NCI-H1930 (cell line): Measurements from ENCODE around the gene ASB17.
"Not testable (repeated sequence)": the region's sequence is repeated elsewhere in the genome, so short reads cannot be mapped to it uniquely, and the experiment has no call there.

Experiments
- DNase-seq, 2 experiments: peaks; one replicate each; lab custom pipeline; 2025; lab: John Stamatoyannopoulos, UW

Gene ASB17, protein sequence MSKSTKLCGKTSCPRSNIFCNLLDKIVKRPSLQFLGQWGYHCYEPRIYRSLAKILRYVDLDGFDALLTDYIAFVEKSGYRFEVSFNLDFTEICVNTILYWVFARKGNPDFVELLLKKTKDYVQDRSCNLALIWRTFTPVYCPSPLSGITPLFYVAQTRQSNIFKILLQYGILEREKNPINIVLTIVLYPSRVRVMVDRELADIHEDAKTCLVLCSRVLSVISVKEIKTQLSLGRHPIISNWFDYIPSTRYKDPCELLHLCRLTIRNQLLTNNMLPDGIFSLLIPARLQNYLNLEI

GRCh38 chr1:75932304-75932703, at the start of gene ASB17:
Gene ASB17, minus strand, starts transcription at chr1:75932404. Its CDS starts 113 bp downstream, at chr1:75932291.
- DNase-seq: no peak

DNA sequence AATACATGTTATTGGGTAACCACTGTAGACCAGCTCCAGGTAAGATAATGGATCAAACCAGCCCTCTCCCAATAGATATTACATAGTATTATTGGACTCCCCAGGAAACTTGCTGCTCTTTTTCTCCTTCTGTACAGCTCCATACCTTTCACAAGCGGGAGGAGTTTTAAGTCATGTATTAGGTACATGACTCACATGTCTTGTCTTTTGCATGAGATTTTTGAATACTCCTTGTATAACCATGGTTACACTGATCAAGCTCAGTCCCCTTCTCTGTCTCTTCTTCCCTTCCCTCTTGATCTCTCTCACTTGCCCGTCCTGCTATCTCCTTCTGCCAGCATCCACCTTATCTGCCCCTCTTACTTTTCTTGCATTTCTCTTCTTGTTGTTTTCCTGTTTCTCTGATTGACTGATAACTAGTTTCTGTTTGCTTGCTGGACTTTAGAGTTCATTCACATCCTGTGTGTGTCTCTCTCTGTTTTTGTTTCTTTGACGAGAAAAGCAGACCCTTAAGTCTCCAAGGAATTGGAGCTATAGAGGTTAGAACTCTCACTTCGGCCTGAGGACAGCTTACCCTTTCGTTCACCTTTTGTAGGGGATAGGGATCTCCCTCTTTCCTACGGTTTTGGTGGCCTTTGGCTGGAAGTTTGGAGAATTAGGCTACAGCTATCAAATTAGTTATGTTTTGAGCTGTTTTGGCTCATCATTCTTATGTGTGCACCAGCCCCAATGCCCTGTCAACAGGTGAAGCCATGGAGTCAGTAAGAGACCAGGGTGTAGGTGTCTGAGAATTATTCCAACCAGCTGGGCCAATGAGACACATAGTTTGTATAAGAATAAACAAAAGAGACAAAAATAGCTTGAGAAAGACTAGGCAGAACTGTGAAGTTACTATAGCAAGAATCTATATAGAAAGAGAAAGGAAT, 49.0 kb upstream of the ASB17 start:
- no peak for DNase-seq

- DNase-seq: no peak
Observed at GRCh38 chr1:75970631-75971030, 38.4 kb upstream of the ASB17 start.

- no peak for DNase-seq
Observed at GRCh38 chr1:75969550-75969949, 37.3 kb upstream of the ASB17 start.

- DNase-seq: no peak
Observed at GRCh38 chr1:75967719-75968118, 35.5 kb upstream of the ASB17 start.

DNA sequence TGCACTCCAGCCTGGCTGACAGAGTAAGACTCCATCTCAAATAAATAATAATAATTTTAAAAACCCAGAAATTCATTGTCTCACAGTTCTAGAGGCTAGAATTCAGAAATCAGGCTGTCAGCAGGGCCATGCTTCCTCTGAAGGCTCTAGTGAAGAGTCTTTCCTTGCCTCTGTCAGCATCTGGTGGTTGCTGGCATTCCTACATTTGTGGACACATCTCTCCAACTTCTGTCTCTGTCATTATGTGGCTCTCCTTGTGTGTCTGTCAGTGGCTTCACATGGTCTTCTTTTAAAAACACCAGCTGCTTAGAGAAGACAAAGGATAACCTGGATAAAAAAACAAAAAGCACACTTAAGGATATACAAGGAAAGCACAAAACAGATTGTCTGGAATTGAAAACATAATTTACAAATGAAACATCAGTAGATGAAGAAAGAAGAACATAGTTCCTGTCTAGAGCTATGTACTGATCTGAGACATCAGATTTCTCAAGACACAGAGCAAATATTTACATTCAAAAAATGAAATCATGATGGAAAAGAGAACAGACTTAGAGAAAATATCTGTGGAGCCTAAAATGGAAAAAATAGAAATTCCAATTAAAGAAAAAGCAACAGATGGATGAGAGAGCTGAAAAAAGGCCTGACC, 32.7 kb upstream of the ASB17 start:
- no peak for DNase-seq

- not testable (repeated sequence) for DNase-seq
Observed at GRCh38 chr1:75964110-75964759, 32.0 kb upstream of the ASB17 start.

- DNase-seq: no peak
Observed at GRCh38 chr1:75954586-75954985, 22.4 kb upstream of the ASB17 start.

GRCh38 chr1:75953461-75953860, 21.3 kb upstream of the ASB17 start:
- no peak for DNase-seq

- DNase-seq: no peak
Observed at GRCh38 chr1:75952016-75952415, 19.8 kb upstream of the ASB17 start.

DNA sequence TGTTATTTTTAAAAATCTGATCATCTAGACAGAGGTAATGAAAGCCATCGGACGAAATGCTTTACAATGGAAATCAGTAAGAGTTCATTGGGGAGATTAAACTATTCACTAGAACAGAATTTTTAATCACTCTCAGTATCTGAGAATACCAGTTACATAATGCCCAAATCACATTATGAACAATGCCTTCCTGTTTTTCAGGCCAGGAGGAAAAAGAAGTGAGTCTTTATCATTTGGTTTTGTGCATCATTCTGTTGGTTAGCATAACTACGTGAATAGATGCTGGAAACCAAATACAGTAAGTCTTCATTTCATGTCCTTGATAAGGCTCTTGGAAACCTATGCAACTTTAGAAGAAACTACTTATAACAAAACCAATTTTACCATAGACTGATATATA, 18.0 kb upstream of the ASB17 start:
- no peak for DNase-seq

GRCh38 chr1:75943037-75943436, 10.8 kb upstream of the ASB17 start:
- DNase-seq: not testable (repeated sequence)

GRCh38 chr1:75937034-75937433, 4.8 kb upstream of the ASB17 start:
- no peak for DNase-seq

- DNase-seq: no peak
Observed at GRCh38 chr1:75922698-75923097, 9.5 kb downstream of the ASB17 start.

DNA sequence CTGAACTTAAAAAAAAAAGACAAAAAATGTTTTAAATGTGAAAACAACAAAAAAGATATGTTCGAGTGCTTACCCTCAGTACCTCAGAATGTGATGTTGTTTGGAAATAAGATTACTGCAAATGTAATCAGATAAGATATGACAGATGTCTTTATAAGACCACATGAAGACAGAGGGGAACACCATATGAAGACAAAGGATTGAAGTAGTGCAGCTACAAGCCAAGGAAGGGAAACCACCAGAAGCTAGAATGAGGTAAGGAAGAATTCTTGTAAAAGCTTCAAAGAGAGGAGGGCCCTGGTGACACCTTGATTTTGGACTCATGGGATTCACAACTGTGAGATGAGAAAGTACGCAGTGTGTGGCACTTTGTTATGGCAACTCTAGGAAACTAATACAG, 15.4 kb downstream of the ASB17 start:
- DNase-seq: no peak

DNA sequence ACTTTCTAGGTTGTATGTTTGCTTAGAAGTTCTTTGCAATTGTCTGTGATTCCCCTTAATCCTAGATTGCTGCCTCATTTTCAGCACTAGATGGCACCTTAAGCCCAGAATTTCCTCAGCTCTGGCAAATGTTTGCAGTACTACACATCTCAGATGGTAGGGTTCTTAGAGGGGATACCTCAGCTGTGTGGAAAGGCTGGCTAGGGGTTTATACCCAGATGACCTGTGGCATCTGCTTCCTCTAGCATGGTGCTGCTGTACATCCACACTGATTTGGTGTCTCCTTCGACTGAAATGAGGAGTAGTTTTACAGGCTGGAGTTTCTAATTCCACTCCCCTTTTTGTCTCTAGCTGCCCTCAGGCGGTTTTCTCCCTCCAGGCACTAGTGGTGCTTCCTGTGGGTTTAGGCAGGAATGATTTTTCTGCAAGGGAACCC, 23.5 kb downstream of the ASB17 start:
- peak; percentile 1 to 11 for DNase-seq

DNA sequence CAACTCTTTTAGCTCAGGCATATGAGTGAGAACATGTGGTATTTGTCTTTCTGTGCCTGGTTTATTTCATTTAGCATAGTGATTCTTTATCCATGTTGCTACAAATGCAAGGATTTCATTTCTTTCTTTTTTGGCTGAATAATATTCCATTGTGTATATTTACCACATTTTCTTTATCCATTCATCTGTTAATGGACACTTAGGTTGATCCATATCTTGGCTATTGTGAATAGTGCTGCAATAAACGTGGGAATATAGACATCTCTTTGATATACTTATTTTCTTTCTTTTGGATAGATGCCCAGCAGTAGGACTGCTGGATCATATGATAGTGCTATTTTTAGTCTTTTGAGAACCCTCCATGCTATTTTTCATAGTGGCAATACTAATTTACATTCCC, 30.8 kb downstream of the ASB17 start:
- no peak for DNase-seq

DNA sequence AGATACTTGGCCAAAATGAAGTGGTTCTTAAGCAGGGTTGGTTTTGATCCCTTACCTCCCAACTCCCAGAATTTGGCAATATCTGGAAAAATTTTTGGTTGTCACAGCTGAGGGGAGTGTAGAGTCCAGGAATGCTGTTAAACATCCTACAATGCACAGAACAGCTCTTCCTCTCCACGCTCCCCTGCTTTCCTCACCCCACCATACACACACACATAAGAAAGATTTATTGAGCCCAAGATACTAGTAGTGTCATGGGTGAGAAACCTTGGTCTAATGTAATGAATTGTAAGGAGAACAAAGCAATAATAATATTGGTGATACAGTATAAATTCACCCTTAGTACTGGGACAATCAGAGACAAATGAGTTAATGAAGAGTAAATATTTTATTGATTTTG, 47.8 kb downstream of the ASB17 start:
- no peak for DNase-seq

DNA sequence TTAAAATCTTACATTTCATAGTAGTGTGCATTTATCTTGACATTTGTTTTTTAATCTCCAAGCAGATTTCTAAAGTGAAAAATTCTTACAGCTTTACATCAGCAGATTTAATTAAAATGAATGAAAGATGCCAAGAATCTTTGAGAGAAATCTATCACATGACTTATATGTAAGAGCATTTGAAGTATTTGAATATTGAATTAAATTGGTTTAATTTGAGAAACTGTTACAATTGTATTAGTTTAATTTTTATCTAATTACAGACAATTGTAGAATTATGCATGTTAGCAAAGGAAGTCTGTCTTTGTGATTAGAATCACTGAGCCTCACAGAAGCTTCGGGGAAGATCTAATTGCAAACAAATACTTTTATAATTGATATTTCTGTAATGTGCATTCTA, 52.2 kb downstream of the ASB17 start:
- no peak for DNase-seq

DNA sequence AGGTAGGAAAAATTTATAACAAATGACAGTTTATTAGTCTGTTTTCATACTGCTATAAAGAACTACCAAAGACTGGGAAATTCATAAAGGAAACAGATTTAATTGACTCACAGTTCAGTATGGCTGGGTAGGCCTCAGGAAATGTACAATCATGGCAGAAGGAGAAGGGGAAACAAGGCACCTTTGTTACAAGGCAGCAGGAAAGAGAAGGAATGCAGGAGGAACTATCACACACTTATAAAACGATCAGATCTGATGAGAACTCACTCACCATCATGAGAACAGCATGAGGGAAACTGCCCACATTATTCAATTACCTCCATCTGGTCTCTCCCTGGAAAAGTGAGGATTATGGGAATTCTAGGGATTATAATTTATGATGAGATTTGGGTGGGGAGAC, 61.3 kb downstream of the ASB17 start:
- no peak for DNase-seq
